Natural killer cell (primary cell): ENCODE results near the gene KLHL6. TPM values are rescaled to one million over a fixed set of nuclear protein-coding genes. Genes with fewer than 3 reads are reported as not detected.

Experiments
- ATAC-seq, 3 donors: fragments of 150-1000 bp in 2 of 3; fragments of 200-7000 bp in 1 of 3; cut with Tn5 transposase; 1 replicate in 1 of 3; 2 replicates in 2 of 3; pipeline ENCODE4 v1.10.0; 2021; ENCODE audit warnings: mild to moderate bottlenecking in 2 of 3, moderate library complexity in 2 of 3
- DNase-seq, 2 donors: peaks; one replicate each; pipeline versions ENCODE4 v3.0.0 to v3.0.0-alpha.2; 2013 to 2021; ENCODE audit warnings: mixed read lengths in 1 of 2
- H3K27ac ChIP-seq: one replicate; pipeline ENCODE4 v1.5.1; 2013; ENCODE audit warnings: mild to moderate bottlenecking, low read length
- H3K27me3 ChIP-seq: one replicate; pipeline ENCODE4 v1.6.1; 2013; ENCODE audit warnings: low read length; ENCODE audit not compliant: control insufficient read depth, insufficient read depth
- H3K36me3 ChIP-seq: one replicate; pipeline ENCODE4 v1.6.1; 2013; ENCODE audit warnings: low read length; ENCODE audit not compliant: control insufficient read depth, insufficient read depth
- H3K4me1 ChIP-seq: one replicate; pipeline ENCODE4 v1.6.1; 2013; ENCODE audit warnings: low read length; ENCODE audit not compliant: control insufficient read depth, insufficient read depth
- H3K4me3 ChIP-seq: one replicate; pipeline ENCODE4 v1.5.1; 2013; ENCODE audit warnings: low read length
- H3K9me3 ChIP-seq: one replicate; pipeline ENCODE4 v1.6.1; 2013; ENCODE audit warnings: low read length; ENCODE audit not compliant: control insufficient read depth, insufficient read depth
- H3K27ac Mint-ChIP-seq, 2 donors: one replicate each; pipeline ENCODE4 v1.8.0; 2022; ENCODE audit warnings: mild to moderate bottlenecking in 2 of 2, mixed read lengths in 2 of 2, moderate library complexity in 1 of 2
- H3K27me3 Mint-ChIP-seq, 2 donors: one replicate each; pipeline ENCODE4 v1.8.0; 2022; ENCODE audit warnings: low read depth in 2 of 2, mixed read lengths in 2 of 2
- H3K36me3 Mint-ChIP-seq: one replicate; pipeline ENCODE4 v1.8.0; 2022; ENCODE audit warnings: mixed read lengths
- H3K4me1 Mint-ChIP-seq, 2 donors: one replicate each; pipeline ENCODE4 v1.8.0; 2022; ENCODE audit warnings: mixed read lengths in 2 of 2
- H3K4me3 Mint-ChIP-seq: one replicate; pipeline ENCODE4 v1.8.0; 2022; ENCODE audit warnings: mild to moderate bottlenecking, moderate library complexity, mixed read lengths
- H3K9me3 Mint-ChIP-seq, 2 donors: one replicate each; pipeline ENCODE4 v1.8.0; 2022; ENCODE audit warnings: mixed read lengths in 2 of 2
- WGBS: methylation state at CpG from one replicate; pipeline ENCODE4 v1.1.7; 2013; ENCODE audit warnings: missing lambda C conversion rate; ENCODE audit not compliant: insufficient coverage; 5-methylcytosine and 5-hydroxymethylcytosine counted together
- intact Hi-C: fragments of 100-400 bp; cut with micrococcal nuclease; formaldehyde crosslinking; loops from one replicate; pipeline ENCODE4 v1.14.2; 2022
- total RNA-seq, 4 donors: library from RNA; stranded (reverse); fragments of 120-200 nt in 1 of 4; gene quantifications; one replicate each; pipeline versions ENCODE4 v1.2.3 to v1.2.4, GENCODE V29; 2013 to 2022
- TF ChIP-seq, protein P1 (sequence below): fragments of 200-600 bp; IDR thresholded peaks from one replicate; pipeline ENCODE4 v1.8.0; 2022; ENCODE audit warnings: antibody characterized with exemption

KLHL6 gene
- total RNA-seq, 3 donors from 2014 or later (not counting 1 experiment from before 2014, with no cell fraction given) = 10.9 to 17.3 (median 13.6) TPM

DNA sequence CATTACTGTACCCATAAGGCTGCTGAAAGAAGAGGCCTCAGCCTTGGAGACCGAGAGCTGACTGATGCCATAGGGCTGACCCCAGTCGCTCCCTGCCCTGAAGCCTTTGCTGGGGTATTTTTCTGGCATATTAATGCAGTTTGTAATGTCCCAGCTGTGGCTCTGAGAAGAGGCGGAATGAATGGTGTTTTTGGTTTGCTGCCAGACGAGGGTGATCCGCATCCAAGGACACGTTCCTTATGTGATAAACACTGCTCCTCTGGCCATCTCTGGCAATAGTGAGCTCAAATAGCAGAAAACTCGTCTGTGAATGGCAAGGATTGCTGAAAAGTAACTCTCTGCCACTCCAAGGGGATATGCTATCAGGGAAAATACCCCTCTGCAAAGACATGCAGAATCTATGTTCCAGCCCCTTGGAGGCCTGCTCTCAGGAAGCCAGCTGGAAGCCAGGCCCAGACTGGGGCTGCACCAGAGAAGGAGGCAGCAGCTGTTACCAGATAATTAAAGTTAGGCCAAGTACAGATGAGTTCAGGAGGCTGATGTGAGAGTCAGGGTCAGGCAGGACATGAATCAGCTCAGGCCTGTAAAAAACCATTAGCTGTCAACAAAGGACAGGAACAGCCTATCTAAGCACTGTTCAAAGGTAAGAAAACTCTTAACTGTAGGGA, 28.9 kb upstream of the KLHL6 start:
- Mint-ChIP-seq H3K27me3 (peaks cover 0 to 7% of the 10 kb centered on the region in 2 donors), H3K4me1 (peaks cover 14 to 15% of the 10 kb centered on the region in 2 donors), H3K36me3 (no peaks in the 10 kb centered on the region), H3K27ac (no peak overlapping the region), H3K9me3 (no peaks in the 10 kb centered on the region), H3K4me3 (no peak overlapping the region)
- DNase-seq = no peak
- Histone ChIP-seq H3K27me3 (no peaks in the 10 kb centered on the region), H3K9me3 (no peaks in the 10 kb centered on the region), H3K36me3 (no peaks in the 10 kb centered on the region), H3K4me3 (no peak overlapping the region), H3K27ac (no peak overlapping the region), H3K4me1 (peaks cover 16% of the 10 kb centered on the region)
- ATAC-seq = no peak
- 95% methylated on average over 7 of the region's 7 CpGs for WGBS
- TF ChIP-seq, protein P1, sequence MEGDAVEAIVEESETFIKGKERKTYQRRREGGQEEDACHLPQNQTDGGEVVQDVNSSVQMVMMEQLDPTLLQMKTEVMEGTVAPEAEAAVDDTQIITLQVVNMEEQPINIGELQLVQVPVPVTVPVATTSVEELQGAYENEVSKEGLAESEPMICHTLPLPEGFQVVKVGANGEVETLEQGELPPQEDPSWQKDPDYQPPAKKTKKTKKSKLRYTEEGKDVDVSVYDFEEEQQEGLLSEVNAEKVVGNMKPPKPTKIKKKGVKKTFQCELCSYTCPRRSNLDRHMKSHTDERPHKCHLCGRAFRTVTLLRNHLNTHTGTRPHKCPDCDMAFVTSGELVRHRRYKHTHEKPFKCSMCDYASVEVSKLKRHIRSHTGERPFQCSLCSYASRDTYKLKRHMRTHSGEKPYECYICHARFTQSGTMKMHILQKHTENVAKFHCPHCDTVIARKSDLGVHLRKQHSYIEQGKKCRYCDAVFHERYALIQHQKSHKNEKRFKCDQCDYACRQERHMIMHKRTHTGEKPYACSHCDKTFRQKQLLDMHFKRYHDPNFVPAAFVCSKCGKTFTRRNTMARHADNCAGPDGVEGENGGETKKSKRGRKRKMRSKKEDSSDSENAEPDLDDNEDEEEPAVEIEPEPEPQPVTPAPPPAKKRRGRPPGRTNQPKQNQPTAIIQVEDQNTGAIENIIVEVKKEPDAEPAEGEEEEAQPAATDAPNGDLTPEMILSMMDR = no peak
- intact Hi-C loops = no loop called here

DNA sequence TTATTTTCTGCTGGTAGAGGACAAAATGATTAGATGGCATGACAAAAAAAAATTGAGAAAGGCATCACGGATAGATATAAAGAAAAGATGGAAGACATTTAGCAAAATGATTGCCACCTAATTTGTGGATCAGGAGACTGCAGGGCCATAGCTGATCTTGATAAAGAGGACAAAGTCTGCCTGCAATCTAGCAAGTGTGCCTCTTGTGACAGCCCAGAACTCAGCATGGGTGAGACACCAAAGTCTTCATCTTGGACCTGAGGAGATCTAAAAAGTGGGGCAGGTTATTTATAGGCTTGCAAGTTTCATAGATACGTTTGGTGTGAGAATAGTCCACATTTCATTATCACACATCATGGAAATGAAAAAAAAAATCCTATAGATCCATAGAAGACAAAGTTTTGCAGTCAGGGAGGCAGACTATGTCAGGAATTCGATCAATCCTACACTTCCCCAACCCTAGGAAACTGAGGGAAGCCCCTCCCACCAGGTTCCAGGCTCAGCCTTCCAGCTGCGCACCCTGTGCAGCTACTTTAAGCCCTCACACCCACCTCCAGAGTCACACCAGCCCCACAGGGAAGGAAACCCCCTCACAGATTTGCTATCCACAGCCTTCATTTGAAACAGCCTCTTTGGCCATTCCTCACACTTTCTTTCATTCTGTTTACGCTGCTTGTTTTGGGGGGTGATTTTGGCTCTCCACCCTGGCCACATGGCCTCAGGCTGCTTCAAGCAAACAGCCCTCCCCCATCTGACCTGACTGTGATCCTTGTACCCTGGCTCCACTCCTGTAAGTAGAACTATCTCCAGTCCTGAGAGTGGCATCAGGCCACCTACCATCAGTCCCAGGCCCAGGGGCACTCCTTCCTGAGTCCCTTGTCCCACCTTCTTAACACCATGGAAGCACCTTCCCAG, 28.1 kb upstream of the KLHL6 start:
- H3K4me3 Mint-ChIP-seq = no peak overlapping the region
- intact Hi-C loops = no loop called here
- WGBS = 88% methylated on average over 4 of the region's 5 CpGs
- peaks cover 14 to 15% of the 10 kb centered on the region in 2 donors for H3K4me1 Mint-ChIP-seq
- Histone ChIP-seq H3K27me3 (no peaks in the 10 kb centered on the region), H3K36me3 (no peaks in the 10 kb centered on the region), H3K4me1 (peaks cover 16% of the 10 kb centered on the region), H3K27ac (no peak overlapping the region), H3K4me3 (no peak overlapping the region), H3K9me3 (no peaks in the 10 kb centered on the region)
- peaks cover 0 to 7% of the 10 kb centered on the region in 2 donors for H3K27me3 Mint-ChIP-seq
- ATAC-seq (no peak), DNase-seq (no peak)
- no peaks in the 10 kb centered on the region for H3K36me3 Mint-ChIP-seq
- TF ChIP-seq, protein P1 = no peak
- H3K27ac Mint-ChIP-seq = no peak overlapping the region
- no peaks in the 10 kb centered on the region for H3K9me3 Mint-ChIP-seq

DNA sequence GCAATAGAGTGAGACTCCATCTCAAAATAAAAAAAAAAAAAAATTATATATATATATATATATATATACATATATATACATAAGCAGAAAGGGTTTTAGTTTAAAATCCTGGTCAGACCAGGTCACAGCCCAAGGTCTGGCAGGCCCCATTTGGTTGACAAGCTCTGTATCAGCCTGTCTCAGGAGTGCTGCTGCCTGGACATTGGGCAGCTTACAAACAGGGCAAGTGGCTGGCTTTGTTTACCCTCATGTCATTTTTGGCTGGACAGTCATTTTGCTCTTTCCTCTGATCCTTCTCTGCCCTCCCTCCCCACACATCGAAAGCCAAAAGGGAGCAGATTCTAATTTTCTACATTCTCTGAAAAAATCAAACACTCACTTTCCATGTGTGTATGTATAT, 26.7 kb upstream of the KLHL6 start:
- DNase-seq = no peak
- TF ChIP-seq, protein P1 = no peak
- Mint-ChIP-seq H3K9me3 (no peaks in the 10 kb centered on the region), H3K36me3 (no peaks in the 10 kb centered on the region), H3K4me1 (peaks cover 10 to 11% of the 10 kb centered on the region in 2 donors), H3K4me3 (no peak overlapping the region), H3K27me3 (peaks cover 8 to 14% of the 10 kb centered on the region in 2 donors), H3K27ac (no peak overlapping the region)
- no peak overlapping the region for H3K4me3 ChIP-seq
- no peak overlapping the region for H3K27ac ChIP-seq
- H3K4me1 ChIP-seq = peaks cover 10% of the 10 kb centered on the region
- ATAC-seq = no peak
- H3K27me3 ChIP-seq = no peaks in the 10 kb centered on the region
- no peaks in the 10 kb centered on the region for H3K36me3 ChIP-seq
- intact Hi-C loops = no loop called here
- no CpG with 5 or more reads among the region's 1 CpG for WGBS
- no peaks in the 10 kb centered on the region for H3K9me3 ChIP-seq
